ENCODE results near the gene CAMTA1. TPM values are rescaled to one million over a fixed set of nuclear protein-coding genes. Genes with fewer than 3 reads are reported as not detected.

CAMTA1 gene
- total RNA-seq, 1 donor from 2014 or later, result 77.6 TPM

- Mint-ChIP-seq H3K4me1 (ENCODE audit: low read depth, unreplicated experiment) (peaks cover 17% of the 10 kb centered on the region), H3K27me3 (ENCODE audit: low read depth, unreplicated experiment) (peaks cover 4% of the 10 kb centered on the region), H3K9me3 (ENCODE audit: unreplicated experiment) (peaks cover 12% of the 10 kb centered on the region), H3K4me3 (ENCODE audit: unreplicated experiment) (no peak overlapping the region), H3K27ac (ENCODE audit: unreplicated experiment) (no peak overlapping the region), H3K36me3 (ENCODE audit: low read depth, unreplicated experiment) (peaks cover 6% of the 10 kb centered on the region)
- TF ChIP-seq CTCF (IDR thresholded peaks at IDR 0.05; ENCODE audit: insufficient read depth, low read depth, low read length), result no peak
- no peak for TF ChIP-seq EZH2 (IDR thresholded peaks at IDR 0.05; ENCODE audit: insufficient read depth, low read length)
- Histone ChIP-seq H3K27ac (ENCODE audit: low read depth, low read length) (no peak overlapping the region), H3K4me3 (ENCODE audit: insufficient read depth, low read depth, low read length) (no peak overlapping the region), H2AFZ (ENCODE audit: low read depth, low read length) (no peak overlapping the region), H3K4me2 (ENCODE audit: low read length) (no peak overlapping the region), H3K9ac (ENCODE audit: low read length) (no peak overlapping the region), H3K79me2 (ENCODE audit: insufficient read depth, low read length) (no peaks in the 10 kb centered on the region), H3K4me1 (ENCODE audit: insufficient read depth, low read length) (peaks cover 23% of the 10 kb centered on the region), H3K36me3 (ENCODE audit: insufficient read depth, low read length) (no peaks in the 10 kb centered on the region), H3K27me3 (ENCODE audit: insufficient read depth, low read length) (no peaks in the 10 kb centered on the region), H3K9me3 (ENCODE audit: insufficient read depth, low read depth, low read length) (no peaks in the 10 kb centered on the region), H4K20me1 (ENCODE audit: insufficient read depth, low read length) (no peaks in the 10 kb centered on the region)
- FAIRE-seq (no peak), DNase-seq (ENCODE audit: low read depth) (no peak)
Measured at GRCh38 chr1:7288992-7289391, 503.7 kb downstream of the CAMTA1 start.

- DNase-seq (ENCODE audit: low read depth) (no peak), FAIRE-seq (no peak)
- no peaks in the 10 kb centered on the region for H3K27me3 ChIP-seq (ENCODE audit: insufficient read depth, low read length)
- H3K4me2 ChIP-seq (ENCODE audit: low read length), result no peak overlapping the region
- H3K27ac ChIP-seq (ENCODE audit: low read depth, low read length), result no peak overlapping the region
- TF ChIP-seq CTCF (IDR thresholded peaks at IDR 0.05; ENCODE audit: insufficient read depth, low read depth, low read length) (no peak), EZH2 (IDR thresholded peaks at IDR 0.05; ENCODE audit: insufficient read depth, low read length) (no peak)
- peaks cover 17% of the 10 kb centered on the region for H3K4me1 Mint-ChIP-seq (ENCODE audit: low read depth, unreplicated experiment)
- H4K20me1 ChIP-seq (ENCODE audit: insufficient read depth, low read length), result no peaks in the 10 kb centered on the region
- peaks cover 6% of the 10 kb centered on the region for H3K36me3 Mint-ChIP-seq (ENCODE audit: low read depth, unreplicated experiment)
- no peak overlapping the region for H3K9ac ChIP-seq (ENCODE audit: low read length)
- H3K9me3 ChIP-seq (ENCODE audit: insufficient read depth, low read depth, low read length), result no peaks in the 10 kb centered on the region
- peaks cover 20% of the 10 kb centered on the region for H3K4me1 ChIP-seq (ENCODE audit: insufficient read depth, low read length)
- no peak overlapping the region for H3K27ac Mint-ChIP-seq (ENCODE audit: unreplicated experiment)
- no peak overlapping the region for H2AFZ ChIP-seq (ENCODE audit: low read depth, low read length)
- H3K27me3 Mint-ChIP-seq (ENCODE audit: low read depth, unreplicated experiment), result peaks cover 4% of the 10 kb centered on the region
- no peaks in the 10 kb centered on the region for H3K79me2 ChIP-seq (ENCODE audit: insufficient read depth, low read length)
- H3K4me3 Mint-ChIP-seq (ENCODE audit: unreplicated experiment), result no peak overlapping the region
- peaks cover 12% of the 10 kb centered on the region for H3K9me3 Mint-ChIP-seq (ENCODE audit: unreplicated experiment)
- no peak overlapping the region for H3K4me3 ChIP-seq (ENCODE audit: insufficient read depth, low read depth, low read length)
- no peaks in the 10 kb centered on the region for H3K36me3 ChIP-seq (ENCODE audit: insufficient read depth, low read length)
Measured at GRCh38 chr1:7289694-7290093, 504.4 kb downstream of the CAMTA1 start.

All from astrocyte (in vitro differentiated cells and primary cell).